Islet of Langerhans (tissue), 1 donor: ENCODE data around the gene ESD.

Experiments used
- FAIRE-seq: peaks from one replicate; lab custom pipeline; 2011; peaks lifted over from hg19 to GRCh38; lab: Jason Lieb, UNC

The ESD gene

GRCh38 chr13:46745062-46745461 lies 51.9 kb downstream of the ESD start:
- FAIRE-seq: no peak

DNA sequence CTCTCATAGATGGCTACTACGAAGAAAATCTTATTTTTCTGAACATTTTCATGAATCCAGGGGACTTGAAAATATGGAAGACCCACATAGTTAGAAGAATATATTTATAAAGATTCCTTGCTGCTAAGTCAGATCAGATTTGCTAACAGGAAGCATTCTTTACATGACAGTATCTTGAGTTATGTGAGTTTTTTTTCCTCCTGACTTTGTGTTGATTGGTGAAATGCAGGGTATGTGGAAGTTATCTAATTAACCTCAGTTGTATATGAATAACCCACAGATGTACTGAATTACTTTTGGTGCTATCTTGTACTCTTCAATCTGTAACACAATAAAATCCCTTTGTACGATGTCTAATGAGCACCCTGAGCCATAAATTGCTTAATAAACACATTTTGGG lies 53.8 kb downstream of the ESD start:
- FAIRE-seq: no peak

GRCh38 chr13:46739447-46740098 lies 57.4 kb downstream of the ESD start:
- no peak for FAIRE-seq

- FAIRE-seq: no peak
Observed at GRCh38 chr13:46738766-46739165, 58.2 kb downstream of the ESD start.

DNA sequence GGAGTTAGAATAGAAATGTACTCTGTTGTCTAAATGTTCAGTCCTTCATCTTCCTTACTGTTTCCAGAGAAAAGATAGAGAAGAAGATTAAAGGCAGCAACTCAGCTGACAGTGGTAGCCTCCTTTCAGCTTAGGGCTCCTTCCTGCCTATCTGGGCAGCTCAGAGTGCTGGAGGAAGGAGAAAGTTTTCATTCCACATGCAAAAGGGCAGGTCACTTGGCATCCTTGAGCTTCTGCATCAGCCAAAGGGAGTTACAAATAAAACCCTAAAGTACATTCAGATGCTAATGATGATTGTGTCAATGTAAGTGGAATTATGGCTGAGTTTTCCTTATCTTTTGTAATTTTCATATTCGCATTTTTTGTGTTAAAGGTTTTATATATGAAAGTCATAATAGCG lies 58.9 kb downstream of the ESD start:
- FAIRE-seq: no peak

DNA sequence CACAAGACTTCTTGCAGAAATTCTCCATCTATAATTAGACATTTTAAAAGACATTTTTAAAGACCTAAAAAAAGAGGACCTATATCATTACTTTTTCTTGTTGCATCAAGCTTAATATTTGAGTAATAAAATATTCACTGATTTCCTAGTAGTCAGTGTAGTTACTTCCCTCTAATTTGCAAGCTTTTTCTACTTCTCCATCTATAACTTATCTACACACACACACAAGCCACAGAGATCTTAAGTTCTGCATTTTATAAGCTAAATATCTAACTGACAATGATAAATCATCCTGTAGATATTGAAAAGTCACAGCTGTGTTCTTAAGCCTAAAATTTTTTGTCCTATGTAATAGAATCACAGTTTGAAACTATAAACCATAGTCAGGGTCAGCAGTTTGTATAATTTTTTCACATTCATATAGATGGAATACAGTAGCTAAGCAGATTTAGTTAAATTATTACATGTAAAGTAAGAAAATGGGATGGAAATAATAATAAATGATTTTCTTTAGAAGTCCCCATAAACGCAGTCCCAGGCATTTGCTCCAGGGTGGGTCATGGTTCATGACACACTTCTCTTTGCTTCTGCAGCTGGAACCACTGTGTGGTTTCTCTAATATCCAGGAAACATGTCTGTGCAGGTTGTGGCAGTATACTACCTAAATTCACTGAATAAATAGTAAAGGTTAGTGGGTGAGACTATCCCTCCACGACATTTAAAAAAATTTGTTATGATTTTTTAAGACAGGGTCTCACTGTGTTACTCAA lies 60.2 kb downstream of the ESD start:
- FAIRE-seq: peak; percentile 9

- FAIRE-seq: no peak
Observed at GRCh38 chr13:46735425-46735824, 61.5 kb downstream of the ESD start.

GRCh38 chr13:46731535-46731934 lies 65.4 kb downstream of the ESD start:
- FAIRE-seq: no peak

DNA sequence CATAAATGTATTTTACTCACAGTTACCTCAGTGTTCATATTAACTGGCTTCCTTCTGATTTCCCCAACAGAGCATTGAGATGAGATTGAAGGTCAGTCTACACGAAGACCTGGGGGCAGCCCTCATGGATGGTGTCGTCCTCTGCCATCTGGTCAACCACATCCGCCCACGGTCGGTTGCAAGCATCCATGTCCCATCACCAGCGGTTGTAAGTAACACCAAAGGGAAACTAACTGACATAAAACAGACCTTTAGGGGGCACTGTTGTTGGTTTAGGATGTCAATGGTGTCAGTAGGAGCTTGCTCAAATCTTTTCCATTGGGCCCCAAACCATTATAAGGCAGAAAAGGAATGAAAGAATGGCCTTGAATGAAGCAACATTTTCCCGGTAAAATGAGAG lies 68.2 kb downstream of the ESD start:
- FAIRE-seq: no peak

DNA sequence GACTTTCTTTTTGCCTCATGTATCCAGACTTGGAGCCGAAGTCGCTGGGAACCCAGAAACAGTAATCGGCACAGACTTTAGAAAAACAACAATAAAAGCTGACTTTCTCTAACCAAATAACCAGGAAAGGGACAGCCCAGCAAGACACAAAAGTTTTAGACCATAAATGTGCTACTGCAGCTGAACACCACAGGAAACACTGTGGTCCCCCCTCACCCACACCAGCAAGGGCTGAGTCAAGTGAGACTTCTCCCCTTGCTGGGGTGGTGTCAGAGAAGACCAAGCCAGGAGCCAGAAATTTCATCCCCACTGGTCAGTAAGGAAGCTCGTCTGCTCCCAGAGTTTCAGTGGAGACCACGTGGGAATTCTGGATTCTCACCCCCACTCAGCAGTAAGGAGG lies 70.6 kb downstream of the ESD start:
- FAIRE-seq: no peak
